GM11168 (cell line): ENCODE results near the gene PRR4.

ENCODE experiments used
- in situ Hi-C: fragments of 300-500 bp; cut with MboI; formaldehyde crosslinking; loops from one replicate; pipeline ENCODE4 v1.12.0; 2022; ENCODE audit warnings: low sequenced_read_pairs; ENCODE audit not compliant: unreplicated experiment

Gene PRR4, protein sequence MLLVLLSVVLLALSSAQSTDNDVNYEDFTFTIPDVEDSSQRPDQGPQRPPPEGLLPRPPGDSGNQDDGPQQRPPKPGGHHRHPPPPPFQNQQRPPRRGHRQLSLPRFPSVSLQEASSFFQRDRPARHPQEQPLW

GRCh38 chr12:10849425-10849878 is at the start of gene PRR4:
Gene PRR4 (minus strand): TSS chr12:10849475. CDS start chr12:10849437, 38 bp downstream.
- in situ Hi-C loops = no loop called here

DNA sequence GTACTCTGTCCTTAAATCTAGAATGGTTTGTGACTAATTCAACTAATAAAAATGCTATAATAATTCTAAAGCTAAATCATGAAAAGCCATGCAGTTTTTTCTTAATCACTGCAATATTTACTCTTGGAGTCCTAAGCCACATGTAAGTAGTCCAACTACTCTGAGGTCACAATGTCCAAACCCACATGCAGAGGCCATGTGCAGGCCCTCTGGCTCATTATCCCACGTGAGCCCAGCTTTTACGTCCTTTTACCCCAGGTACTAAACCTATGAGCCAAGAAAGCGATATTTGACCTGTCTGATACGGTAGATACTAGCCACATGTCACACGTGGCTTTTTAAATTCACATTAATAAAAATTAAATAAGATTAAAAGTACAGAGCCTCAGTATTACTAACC is 47.6 kb upstream of the PRR4 start:
- in situ Hi-C loops = no loop called here

DNA sequence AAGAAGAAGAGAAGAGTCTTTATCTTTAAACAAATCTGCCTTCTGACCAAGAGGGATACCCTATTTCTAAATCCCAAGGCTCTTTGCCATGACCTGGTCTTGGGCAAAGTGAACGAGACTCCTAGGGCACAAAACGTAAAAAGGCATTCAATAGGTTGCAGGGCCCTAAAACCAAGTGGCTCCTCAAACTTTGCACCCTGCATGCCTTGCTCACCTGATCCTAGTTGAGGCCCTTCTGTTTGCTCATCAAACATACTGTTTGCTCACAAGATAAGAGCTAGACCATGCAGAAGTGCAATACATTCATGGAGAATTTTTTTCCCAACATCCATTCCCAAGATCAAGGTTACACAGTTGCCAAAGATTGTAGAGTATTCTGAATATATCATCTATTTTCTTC is 42.7 kb upstream of the PRR4 start:
- in situ Hi-C loops = no loop called here

GRCh38 chr12:10889226-10889625 is 40.0 kb upstream of the PRR4 start:
- in situ Hi-C loops = no loop called here

GRCh38 chr12:10884086-10884725 is 34.9 kb upstream of the PRR4 start, which contains the start of gene PRH1:
Gene PRH1 (minus strand): TSS chr12:10884255. CDS start chr12:10884217, 38 bp downstream.
- in situ Hi-C loops = no loop called here

- in situ Hi-C loops = no loop called here
These were observed 24.1 kb upstream of the PRR4 start for GRCh38 chr12:10873378-10873777.

GRCh38 chr12:10867381-10867780 is 18.1 kb upstream of the PRR4 start:
- in situ Hi-C loops = no loop called here

DNA sequence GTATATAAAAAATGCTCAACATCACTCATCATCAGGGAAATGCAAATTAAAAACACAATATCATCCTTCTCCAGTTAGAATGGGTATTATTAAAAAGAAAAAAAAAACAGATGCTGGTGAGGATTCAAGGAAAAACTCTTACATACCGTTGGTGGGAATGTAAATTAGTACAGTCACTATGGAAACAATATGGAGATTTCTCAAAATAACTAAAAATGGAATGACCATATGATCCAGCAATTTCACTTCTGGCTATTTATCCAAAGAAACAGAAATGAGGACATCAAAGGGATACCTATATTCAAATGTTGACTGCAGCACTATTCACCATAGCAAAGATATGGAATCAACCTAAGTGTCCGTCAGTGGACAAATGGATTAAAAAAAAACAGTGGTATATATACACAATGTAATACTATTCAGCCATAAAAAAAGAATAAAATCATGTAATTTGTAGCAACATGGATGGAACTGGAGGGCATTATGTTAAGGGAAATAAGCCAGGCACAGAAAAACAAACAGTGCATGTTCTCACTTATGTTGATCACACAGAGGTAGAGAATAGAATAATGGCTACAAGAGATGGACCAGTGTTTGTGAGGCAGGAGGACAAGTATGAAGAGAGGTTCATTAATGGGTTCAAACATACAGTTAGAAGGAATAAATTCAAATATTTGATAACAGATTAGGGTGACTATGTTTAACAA is 14.4 kb upstream of the PRR4 start:
- in situ Hi-C loops = no loop called here

- in situ Hi-C loops = no loop called here
These were observed 12.1 kb upstream of the PRR4 start for GRCh38 chr12:10861366-10861765.

DNA sequence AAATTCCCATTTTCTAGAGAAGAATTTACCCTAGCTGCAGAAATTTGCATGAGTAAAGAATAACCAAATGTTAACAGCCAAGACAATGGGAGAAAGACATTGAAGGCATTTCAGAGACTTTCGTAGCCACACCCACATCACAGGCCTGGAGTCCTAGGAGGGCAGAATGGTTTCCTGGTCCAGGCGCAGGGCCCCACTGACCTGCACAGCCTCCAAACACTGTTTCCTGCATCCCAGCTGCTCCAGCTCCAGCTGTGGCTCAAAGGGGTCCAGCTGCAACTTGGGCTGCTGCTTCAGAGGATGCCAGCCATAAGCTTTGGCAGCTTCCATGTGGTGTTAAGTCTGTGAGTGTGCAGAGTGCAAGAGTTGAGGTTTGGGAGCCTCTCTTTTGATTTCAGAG is 6.5 kb upstream of the PRR4 start:
- in situ Hi-C loops = no loop called here

- in situ Hi-C loops = no loop called here
These were observed 4.5 kb upstream of the PRR4 start for GRCh38 chr12:10853776-10854175.

DNA sequence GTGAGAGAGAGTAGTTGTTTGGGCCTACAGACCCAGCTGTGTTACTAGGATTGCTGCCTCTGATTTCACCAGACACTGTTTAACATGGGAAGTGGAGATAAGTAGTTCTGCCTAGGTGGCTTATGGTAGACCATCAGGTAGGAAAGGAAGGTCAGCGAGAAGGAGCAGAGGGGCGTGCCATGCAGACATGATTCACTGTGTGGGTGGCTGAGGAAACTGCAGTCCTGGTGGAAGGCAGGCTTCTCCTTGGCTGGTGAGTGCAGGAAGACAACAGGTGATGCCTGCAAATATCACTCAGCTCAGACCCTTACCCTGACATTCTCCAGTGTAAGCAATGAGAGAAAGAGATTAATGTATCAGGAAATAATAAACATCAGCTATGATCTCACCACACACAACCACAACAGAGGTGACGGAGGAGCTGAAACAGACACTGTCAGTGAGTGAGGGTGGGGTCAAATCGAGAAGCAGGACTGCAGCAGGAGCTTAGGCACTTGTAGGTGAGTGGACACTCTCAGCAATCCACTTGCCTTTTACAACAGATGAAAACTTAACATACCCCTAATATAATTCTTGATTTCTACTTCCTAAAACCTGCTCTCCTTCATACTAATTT is 2.1 kb upstream of the PRR4 start:
- in situ Hi-C loops = no loop called here

DNA sequence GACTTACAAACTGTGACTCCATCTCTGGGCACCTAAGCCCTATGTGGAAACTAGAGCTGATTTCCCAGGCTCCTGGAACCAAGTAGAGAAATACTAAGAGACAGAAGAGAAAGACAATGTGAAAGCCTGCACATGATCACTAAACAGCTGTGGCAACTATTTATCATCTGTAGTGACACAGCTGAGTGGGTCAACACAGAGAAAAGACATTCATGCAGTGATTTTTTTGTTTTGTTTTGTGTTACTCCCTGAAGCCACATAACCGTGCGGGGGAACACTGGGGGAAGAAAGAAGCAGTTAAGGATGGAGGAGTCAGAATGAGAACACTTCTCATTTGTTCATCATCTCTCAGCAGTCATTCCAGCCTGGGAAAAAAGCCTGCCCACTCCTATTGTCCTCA is 1.5 kb downstream of the PRR4 start:
- in situ Hi-C loops = no loop called here

GRCh38 chr12:10842862-10843261 is 6.4 kb downstream of the PRR4 start:
- in situ Hi-C loops = no loop called here

DNA sequence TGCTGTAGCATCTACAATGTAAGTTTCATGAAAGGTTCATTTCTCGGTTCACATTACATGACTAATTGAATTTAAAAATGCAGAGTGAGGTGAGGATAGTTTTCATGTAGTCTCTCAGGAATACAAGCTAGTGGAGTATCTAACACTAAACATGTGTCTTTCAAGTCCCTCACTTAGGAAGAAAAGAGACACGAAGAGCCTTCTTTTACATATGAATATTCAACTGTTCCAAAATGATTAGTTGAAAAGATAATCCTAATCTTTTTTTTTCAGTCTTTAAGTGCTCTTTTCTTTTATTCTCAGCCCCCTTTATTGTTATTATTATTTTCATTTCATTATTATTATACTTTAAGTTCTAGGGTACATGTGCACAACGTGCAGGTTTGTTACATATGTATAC is 10.8 kb downstream of the PRR4 start:
- in situ Hi-C loops = no loop called here

DNA sequence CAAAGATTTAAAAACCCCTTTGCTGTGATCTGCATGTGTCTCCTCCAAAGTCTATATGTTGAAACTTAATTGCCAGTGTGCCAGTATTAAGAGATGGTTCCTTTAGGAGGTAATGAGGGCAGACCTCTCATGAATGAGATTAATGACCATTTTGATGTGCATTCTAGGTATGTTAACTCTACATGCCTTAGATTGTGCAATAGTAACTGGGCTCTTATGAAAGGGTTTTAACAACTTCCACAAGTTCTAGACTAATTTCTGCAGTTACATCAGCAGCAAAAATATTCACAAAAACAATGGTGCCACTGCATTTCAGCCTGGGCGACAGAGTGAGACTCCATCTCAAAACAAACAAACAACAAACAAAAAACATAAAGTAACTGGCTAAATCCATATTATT is 19.3 kb downstream of the PRR4 start:
- in situ Hi-C loops = no loop called here

DNA sequence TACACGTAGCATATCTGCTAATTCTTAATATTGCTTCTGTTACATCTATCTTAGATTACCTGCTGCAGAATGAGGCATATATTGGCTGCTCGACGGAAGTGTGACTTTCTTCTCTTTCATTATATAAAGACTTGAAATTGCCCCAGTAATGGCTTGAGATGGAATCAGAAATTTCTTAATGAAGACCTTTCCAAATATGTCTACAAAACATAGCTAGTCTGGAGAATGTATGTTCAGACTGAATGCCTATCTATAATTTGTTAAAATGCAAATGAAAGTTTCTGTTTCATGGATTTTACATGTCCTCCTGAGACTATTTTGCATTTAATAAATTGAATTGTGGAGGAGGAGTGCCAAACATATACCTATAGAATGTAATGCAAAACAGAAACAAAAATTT is 23.0 kb downstream of the PRR4 start, which contains the start of gene TAS2R10:
Gene TAS2R10, minus strand, starts transcription at position 101 of the 400 bp plus-strand sequence. Its CDS starts 89 bp downstream, at position 12.
- in situ Hi-C loops = no loop called here

GRCh38 chr12:10824957-10825356 is 24.3 kb downstream of the PRR4 start:
- in situ Hi-C loops = no loop called here

- in situ Hi-C loops = no loop called here
These were observed 37.3 kb downstream of the PRR4 start for GRCh38 chr12:10811883-10812536.

- in situ Hi-C loops = no loop called here
These were observed 39.2 kb downstream of the PRR4 start, which contains the start of gene TAS2R9 for GRCh38 chr12:10810068-10810467. Gene TAS2R9 (minus strand): TSS chr12:10810168. CDS start chr12:10810075, 93 bp downstream.
